GM18526 (cell line): ENCODE measurements around the gene SCP2.

ENCODE experiments used
- POLR2A ChIP-seq: IDR thresholded peaks from 3 replicates; pipeline ENCODE4 v1.6.1; 2011; ENCODE audit not compliant: insufficient read length; ENCODE audit errors: extremely low read depth

Gene SCP2, protein sequence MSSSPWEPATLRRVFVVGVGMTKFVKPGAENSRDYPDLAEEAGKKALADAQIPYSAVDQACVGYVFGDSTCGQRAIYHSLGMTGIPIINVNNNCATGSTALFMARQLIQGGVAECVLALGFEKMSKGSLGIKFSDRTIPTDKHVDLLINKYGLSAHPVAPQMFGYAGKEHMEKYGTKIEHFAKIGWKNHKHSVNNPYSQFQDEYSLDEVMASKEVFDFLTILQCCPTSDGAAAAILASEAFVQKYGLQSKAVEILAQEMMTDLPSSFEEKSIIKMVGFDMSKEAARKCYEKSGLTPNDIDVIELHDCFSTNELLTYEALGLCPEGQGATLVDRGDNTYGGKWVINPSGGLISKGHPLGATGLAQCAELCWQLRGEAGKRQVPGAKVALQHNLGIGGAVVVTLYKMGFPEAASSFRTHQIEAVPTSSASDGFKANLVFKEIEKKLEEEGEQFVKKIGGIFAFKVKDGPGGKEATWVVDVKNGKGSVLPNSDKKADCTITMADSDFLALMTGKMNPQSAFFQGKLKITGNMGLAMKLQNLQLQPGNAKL

DNA sequence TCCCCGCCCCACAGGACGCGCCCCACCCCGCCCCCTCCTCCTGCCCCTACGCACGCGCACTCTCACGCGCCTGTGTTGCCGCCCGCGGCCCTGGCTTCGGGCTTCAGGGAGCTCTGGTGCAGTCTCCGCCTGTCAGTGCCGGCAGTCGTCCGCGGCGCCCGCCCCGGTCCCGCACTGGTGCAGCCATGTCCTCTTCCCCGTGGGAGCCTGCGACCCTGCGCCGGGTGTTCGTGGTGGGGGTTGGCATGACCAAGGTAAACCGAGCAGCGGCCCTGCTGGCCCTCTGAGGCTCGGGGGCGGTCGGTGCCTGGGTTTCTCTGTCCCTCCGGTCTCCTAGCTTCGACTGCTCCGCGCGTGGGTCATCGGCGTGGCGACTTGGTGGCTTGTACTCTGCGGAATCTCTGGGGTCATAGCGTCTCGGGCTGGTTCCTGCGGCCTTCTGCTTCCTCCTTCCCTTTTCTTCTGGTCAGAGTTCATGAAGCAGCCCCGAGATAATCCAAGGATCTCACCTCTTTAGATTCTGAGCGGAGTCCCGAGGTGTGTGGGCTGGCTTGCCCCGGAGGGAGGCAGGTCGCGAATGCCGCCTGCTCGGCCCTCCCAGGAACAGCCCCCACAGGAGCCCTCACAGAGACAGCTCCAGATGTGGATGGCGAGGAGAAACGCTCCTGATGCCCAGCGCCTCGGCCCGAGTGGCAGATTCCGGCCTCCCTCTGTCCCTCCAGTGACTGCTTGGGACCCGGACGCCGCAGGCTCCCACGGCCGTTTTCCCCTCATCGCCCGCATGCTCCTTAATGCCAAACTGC, at the start of gene SCP2:
TSS of gene SCP2 (plus strand) at position 65 of the 803 bp plus-strand sequence. CDS start at position 186, 121 bp downstream.
- peak; percentile 40 for TF ChIP-seq POLR2A

DNA sequence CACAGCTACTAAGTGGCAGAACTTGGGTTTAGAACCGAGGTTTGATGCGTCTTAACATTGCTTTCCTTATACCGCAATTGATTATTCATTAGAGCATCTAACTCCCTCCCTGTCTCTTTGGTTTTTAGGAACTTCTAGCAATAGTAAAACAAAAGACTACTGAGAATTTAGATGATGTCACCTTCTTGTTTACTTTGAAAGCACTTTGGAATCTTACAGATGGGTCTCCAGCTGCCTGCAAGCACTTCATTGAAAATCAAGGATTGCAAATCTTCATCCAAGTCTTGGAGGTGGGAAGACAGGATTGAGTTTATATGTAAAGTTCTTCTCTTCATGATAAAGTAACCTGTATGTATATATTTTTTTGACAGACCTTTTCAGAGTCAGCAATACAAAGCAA, 49.5 kb upstream of the SCP2 start:
- TF ChIP-seq POLR2A = no peak

DNA sequence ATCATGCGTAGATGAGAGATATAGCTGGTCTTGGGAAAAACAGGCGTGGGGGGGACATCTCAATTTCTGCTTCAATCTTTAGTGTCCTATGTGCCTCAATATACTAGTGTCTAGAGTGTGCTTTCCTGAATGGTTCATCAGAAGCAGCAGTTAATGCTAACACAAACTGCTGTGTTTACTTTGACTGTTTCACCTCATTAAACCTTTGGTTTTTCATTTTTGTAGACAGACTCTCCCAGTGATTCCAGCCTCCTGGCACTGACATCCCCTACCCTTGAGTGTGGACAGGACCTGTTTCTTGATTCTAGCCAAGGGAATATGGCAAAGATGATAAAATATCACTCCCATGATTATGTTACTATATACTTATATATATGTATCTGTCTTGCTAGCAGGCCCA, 46.9 kb upstream of the SCP2 start:
- TF ChIP-seq POLR2A = no peak

DNA sequence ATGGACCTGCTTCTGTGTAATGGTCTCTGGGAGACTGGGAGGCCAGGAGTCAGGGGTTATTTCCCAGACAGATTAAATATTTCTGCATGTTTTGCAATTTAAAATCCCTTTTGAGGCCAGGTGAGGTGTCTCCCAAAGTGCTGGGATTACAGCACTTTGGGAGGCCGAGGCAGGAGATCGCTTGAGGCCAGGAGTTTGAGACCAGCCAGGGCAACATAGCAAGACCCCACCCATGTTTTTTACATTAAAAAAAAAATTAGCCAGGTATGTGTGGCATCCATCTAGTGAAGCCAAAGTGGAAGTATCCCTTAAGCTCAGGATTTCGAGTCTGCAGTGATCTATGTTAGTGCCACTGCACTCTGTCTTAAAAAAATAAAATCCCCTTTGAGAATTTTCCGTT, 39.6 kb upstream of the SCP2 start:
- no peak for TF ChIP-seq POLR2A

DNA sequence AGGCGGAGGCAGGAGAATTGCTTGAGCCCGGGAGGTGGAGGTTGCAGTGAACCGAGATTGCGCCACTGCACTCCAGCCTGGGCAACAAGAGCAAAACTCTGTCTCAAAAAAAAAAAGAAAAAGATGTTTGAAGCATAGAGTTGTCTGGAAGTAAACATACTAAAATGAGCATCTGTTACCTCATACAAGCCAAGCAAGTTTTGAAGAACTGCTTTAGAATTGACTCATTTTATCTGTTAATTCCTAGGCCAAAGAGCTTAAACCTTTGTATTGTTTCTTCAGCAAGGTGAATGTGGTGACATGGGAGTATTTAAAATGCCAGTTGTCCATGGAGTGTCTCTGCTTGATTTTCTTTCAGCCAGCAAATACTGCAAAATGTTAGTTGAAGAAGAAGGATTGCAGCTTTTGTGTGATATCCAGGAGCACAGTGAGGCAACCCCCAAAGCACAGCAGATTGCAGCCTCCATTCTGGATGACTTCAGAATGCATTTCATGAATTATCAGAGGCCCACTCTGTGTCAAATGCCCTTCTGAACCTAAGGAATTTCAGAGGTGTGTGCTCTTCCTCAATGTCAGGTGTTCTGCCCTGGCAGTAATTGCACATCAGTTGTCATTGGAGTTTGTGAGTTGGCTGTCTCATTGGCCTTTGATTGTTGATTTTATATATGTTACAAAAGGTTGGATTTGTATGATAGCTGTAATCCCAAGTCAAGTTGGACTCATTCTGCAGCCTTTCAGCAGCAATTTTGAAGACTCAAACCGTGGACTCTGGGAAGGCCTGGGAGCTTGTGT, 34.5 kb upstream of the SCP2 start:
- no peak for TF ChIP-seq POLR2A

DNA sequence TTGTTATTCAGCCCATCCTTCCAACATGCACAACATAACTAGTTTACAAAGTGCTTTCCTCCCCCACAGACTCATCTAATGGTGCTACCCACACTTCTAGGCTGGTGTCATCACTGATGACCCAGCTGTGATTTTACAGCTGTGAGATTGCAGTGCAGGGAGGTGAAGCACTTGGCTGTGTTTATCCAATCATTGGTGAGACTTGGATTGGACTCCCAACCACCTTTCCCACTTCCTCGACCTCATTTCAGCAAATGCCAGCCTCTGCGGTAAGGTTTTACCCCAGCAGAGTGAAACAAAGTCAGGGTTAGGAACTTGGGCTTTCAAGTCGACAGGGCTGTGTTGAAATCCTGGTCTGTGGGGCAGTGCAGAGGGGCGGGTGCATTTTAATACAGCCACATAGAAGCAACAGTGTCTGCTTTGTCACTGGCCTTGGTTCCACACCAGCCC, 27.6 kb upstream of the SCP2 start:
- TF ChIP-seq POLR2A = no peak

DNA sequence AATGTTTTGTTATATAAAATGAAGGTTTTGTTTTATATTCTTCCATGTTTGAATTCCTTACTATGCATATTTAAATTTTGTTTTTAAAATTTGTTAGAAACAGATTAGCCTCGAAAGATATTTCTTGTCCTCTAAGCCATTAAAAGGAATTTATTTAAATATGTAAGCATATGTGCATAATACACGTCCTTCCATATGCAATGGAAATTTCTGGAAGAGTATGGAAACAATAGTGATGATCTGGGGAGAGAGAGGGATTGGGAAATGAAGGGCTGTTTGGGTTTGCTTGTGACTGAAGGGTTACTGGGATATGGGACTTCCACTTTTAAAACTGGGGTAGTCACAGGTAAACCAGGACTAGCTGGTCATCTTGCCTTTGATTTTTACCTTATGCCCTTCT, 26.7 kb upstream of the SCP2 start:
- TF ChIP-seq POLR2A = no peak

DNA sequence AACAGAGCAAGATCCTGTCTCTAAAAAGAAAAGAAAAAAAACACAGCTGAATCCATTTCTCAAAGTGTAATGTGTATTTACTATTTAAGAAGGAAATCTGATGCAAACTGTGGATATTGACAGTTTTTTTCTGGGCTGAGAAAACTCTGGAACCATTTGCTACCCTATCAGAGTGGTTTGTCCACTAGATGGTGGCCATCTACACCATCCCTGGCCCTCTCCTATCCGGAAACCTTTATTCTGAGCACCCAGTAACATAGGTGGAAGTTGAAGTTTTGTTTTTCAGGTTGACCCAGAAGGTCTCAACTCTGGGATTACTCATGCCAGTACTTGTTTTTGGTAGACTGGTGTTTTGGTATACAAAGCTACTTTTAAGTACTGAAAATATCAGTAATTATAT, 25.7 kb upstream of the SCP2 start:
- TF ChIP-seq POLR2A = no peak

DNA sequence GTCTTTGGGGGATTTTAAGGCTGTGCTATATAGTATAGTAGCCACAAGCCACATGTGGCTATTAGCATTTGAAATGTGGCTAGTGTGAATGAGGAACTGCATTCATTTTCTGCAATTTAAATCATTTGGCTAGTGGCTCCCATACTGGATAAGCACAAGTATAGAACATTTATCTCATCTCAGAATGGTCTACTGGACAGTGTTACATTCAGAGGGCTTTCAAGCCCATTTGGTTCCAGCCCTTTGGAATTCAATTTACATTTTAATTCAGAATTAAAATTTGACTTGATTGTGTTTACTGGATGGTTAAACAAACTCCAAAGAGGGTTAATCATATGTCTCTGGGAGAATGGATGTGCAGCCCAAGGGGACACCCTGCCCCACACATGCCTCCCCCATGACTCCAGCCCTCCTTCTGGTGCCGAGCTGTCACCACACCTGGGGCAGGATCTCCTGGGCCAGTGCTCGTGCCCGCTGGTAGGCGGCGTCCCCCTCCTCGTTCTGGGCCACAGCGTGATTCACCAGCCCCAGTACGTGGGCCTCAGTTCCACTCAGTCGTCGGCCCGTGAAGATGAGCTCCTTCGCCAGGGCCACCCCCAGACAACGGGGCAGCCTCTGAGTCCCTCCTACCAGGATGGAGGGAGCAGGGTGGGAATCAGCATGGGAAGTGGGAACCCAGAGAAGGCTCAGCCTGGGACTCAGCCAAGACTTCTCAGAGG, 22.7 kb upstream of the SCP2 start:
- TF ChIP-seq POLR2A = no peak

DNA sequence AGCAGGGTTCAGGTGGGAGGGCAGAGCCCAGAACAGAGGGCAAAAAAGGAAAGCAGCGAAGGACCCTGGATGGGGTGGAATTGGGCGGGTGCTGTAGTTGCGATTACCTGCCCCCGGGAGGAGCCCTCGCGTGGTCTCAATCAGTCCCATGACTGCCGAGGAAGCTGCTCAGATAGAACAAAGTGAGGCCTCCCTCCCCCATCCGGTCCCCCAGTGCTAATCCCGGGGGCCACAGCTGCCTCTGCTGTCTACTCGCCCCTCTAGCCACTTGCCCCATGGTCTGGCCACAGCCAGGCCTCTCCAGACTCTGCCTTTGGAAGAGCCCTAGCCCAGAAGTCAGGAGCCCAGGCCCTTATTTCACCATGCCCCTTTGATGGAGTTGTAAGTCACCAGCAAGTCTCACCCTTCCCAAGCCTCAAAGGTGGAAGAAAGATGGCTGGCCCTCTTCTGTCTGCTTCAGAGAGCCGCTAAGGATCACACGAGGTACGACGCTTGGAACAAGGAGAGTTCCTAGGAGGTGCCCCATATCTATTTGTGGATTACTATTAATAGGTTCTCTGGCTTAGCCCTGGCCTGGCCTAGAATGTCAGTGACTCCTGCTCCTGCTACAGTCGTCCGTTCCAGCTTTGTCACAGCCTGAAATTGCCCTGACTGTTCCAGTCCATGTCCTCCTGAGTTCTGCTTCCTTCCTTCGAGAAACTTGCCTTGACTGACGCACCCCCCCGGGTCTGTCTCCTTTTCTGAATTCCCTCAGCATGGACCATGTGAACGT, 22.0 kb upstream of the SCP2 start:
- TF ChIP-seq POLR2A = no peak

DNA sequence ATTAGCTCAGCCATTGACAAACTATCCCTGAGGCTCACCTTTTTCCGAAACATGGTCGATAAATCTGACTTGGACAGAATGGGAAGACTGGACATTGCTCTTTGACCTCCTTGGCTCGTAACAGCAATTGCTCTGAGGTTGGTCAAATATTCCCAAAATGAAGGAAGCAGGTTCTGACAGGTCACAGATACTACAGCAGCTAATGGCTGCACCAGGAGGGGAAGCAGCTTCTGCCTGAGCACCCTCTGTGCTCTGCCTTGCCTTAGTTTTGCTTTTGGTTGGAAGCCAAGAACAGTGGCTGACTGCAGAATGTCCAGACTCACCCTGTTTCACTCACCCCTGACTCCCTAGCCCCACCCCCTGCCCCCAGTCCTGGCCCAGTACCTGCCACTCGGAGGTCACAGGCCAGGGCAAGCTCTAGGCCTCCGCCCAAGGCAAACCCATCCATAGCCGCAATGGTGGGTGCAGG, 20.9 kb upstream of the SCP2 start:
- TF ChIP-seq POLR2A = no peak

DNA sequence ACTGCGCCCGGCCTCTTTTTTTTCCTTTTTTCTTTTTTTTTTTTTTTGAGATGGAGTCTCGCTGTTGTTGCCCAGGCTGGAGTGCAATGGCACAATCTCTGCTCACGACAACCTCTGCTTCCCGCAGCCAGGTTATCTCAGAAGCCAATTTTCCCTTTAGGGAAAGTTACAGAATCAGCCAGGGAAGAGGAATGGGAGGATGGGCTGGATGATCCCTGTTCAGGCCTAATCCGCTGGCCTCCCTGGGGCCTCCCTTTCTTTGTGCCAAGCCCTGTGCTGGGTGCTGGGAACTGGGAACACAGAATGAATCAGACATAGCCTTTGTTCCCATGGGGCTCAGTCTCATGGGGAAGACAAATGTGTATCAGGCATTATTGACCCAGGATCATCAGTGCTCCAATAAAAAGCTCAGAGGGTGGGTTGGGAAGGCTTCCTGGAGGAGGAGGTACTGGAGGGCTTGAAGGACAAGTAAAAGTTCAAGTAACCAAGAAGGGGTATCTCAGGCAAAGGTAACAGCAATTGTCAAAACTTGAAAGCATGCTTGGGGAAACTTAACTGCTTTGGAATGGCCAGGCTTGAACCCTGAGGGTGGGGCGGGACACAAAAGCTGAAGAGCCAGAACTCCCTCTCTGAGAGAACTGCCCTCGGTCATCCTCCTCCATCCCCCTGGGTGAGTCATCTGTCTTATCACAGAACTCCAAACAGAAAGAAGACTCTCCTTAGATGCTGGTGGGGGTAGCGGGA, 19.8 kb upstream of the SCP2 start:
- TF ChIP-seq POLR2A = no peak

DNA sequence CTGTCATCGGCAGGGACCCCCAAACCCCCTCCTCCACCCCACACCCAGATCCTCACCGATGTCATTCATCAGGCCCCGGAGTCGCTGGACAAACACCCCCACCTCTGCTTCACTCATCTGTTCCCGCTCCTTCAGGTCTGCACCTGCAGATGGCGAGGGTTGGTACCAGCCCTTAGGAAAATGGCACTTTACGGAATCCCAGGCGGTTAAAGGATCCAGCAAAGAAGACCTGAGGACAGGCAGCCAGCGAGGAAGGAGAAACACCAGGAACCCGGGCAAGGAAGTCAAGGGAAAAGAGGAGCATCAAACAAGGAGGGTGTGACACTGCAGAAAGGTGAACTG, 19.3 kb upstream of the SCP2 start:
- no peak for TF ChIP-seq POLR2A
